HepG2 (cell line): ENCODE data around the gene TSPAN9. TPM values are rescaled to one million over a fixed set of nuclear protein-coding genes. Genes with fewer than 3 reads are reported as not detected.

Source experiments
- ATAC-seq: fragments of 200-7000 bp; cut with Tn5 transposase; 3 replicates; pipeline ENCODE4 v1.9.1; 2020; ENCODE audit warnings: mild to moderate bottlenecking, moderate library complexity
- BruUV-seq: library from RNA; stranded (reverse); fragments of 400-500 nt; replicated peaks from 2 replicates; lab custom pipeline; 2021; lab: Mats Ljungman, UMichigan
- CTCF ChIA-PET: fragments of 300-600 bp; formaldehyde crosslinking; extraction: SDS; loops from one replicate; lab custom pipeline; 2021; ENCODE audit warnings: low total read pairs, inconsistent platforms, low intra/inter-chr PET ratio; lab: Yijun Ruan, JAX
- POLR2A ChIA-PET: fragments of 350-600 bp; sonication (Branson Sonifier 250); formaldehyde crosslinking; loops from one replicate; lab custom pipeline; 2020; ENCODE audit warnings: antibody characterized with exemption, inconsistent platforms; lab: Yijun Ruan, JAX
- DNase-seq: peaks from one replicate; pipeline ENCODE4 v3.0.0-alpha.2; 2015; ENCODE audit warnings: low spot score
- FAIRE-seq: peaks from 3 replicates; lab custom pipeline; 2011; peaks lifted over from hg19 to GRCh38; lab: Jason Lieb, UNC
- H2AFZ ChIP-seq: one replicate; pipeline ENCODE4 v1.6.1; 2011; ENCODE audit warnings: low read length, inconsistent platforms
- H3K27ac ChIP-seq: fragments of 300-600 bp; 3 replicates; pipeline ENCODE4 v1.8.0; 2011; ENCODE audit warnings: mixed run types, mild to moderate bottlenecking, mixed read lengths, low read length, inconsistent platforms; ENCODE audit not compliant: insufficient read depth; ENCODE audit errors: extremely low read length
- H3K27me3 ChIP-seq, 2 experiments: fragments of 200-600 bp in 1 of 2; 2 replicates in 1 of 2; 3 replicates in 1 of 2; pipeline versions ENCODE4 v1.6.0 to v1.8.0; 2011; ENCODE audit warnings: low read length in 2 of 2, mild to moderate bottlenecking in 2 of 2, moderate library complexity in 2 of 2, inconsistent platforms in 1 of 2; ENCODE audit not compliant: insufficient read depth in 2 of 2, control insufficient read depth in 1 of 2
- H3K36me3 ChIP-seq, 2 experiments: fragments of 200-600 bp in 1 of 2; replicated peaks in 1 of 2; 2 replicates in 1 of 2; 3 replicates in 1 of 2; pipeline versions ENCODE4 v1.5.1 to v1.8.0; 2011; ENCODE audit warnings: low read length in 2 of 2, inconsistent platforms in 1 of 2; ENCODE audit not compliant: insufficient read depth in 2 of 2, control insufficient read depth in 1 of 2
- H3K4me1 ChIP-seq: 2 replicates; pipeline ENCODE4 v1.5.1; 2012; ENCODE audit warnings: low read length, inconsistent platforms; ENCODE audit not compliant: insufficient read depth
- H3K4me2 ChIP-seq: 2 replicates; pipeline ENCODE4 v1.6.0; 2011; ENCODE audit warnings: low read depth, low read length, inconsistent platforms
- H3K4me3 ChIP-seq, 3 experiments: fragments of 200-600 bp in 1 of 3; sonication (generic), shearing (Covaris generic) in 1 of 3; replicated peaks in 1 of 3; 2 replicates each; pipeline ENCODE4 v1.5.1; 2011 to 2016; ENCODE audit warnings: low read length in 3 of 3, inconsistent platforms in 2 of 3, low read depth in 2 of 3, mild to moderate bottlenecking in 2 of 3, control low read depth in 1 of 3, mixed read lengths in 1 of 3; ENCODE audit not compliant: insufficient read depth in 1 of 3
- H3K79me2 ChIP-seq: one replicate; pipeline ENCODE4 v1.6.1; 2011; ENCODE audit warnings: low read length, inconsistent platforms; ENCODE audit not compliant: insufficient read depth
- H3K9ac ChIP-seq: 2 replicates; pipeline ENCODE4 v1.6.0; 2011; ENCODE audit warnings: mild to moderate bottlenecking, low read depth, low read length, inconsistent platforms; ENCODE audit not compliant: insufficient read depth
- H3K9me3 ChIP-seq: 2 replicates; pipeline ENCODE4 v1.5.1; 2012; ENCODE audit warnings: mild to moderate bottlenecking, low read length
- H4K20me1 ChIP-seq: 2 replicates; pipeline ENCODE4 v1.6.0; 2011; ENCODE audit warnings: inconsistent platforms, mild to moderate bottlenecking, low read length, moderate library complexity; ENCODE audit not compliant: insufficient read depth
- PHF5A ChIP-seq: IDR thresholded peaks from one replicate; pipeline ENCODE4 v1.6.1; 2018; ENCODE audit warnings: low read depth, missing genetic modification reagents; ENCODE audit not compliant: unreplicated experiment
- PRDM15 ChIP-seq: sonication (generic); formaldehyde crosslinking; IDR thresholded peaks from 2 replicates; pipeline ENCODE4 v1.4.0; 2020; ENCODE audit warnings: missing genetic modification reagents
- WGBS: methylation state at CpG from one replicate; pipeline ENCODE4 v1.1.6; 2017; ENCODE audit warnings: low lambda C conversion rate; 5-methylcytosine and 5-hydroxymethylcytosine counted together
- in situ Hi-C: cut with HindIII; loops from 2 replicates; pipeline ENCODE4 v1.10.0; 2017; ENCODE audit warnings: low pct_unique_long_range_greater_than_20kb; ENCODE audit not compliant: extremely low pct_ligation_motif_present
- intact Hi-C: fragments of 100-400 bp; cut with micrococcal nuclease; formaldehyde crosslinking; loops from one replicate; pipeline ENCODE4 v1.10.0; 2022; ENCODE audit not compliant: unreplicated experiment
- polyA plus RNA-seq, 8 experiments: library from polyadenylated mRNA; depleted of rRNA in 3 of 8; stranded (reverse) in 7 of 8; unstranded in 1 of 8; fragments of >200 nt; fragmentation: Illumina TruSeq in 4 of 8; extraction: Trizol in 4 of 8; gene quantifications; 2 replicates each; pipeline versions ENCODE4 v1.2.1 to v1.2.3, GENCODE V29; 2011 to 2016; ENCODE audit warnings: low read depth in 4 of 8, missing spikeins in 1 of 8, mixed read lengths in 1 of 8; ENCODE audit not compliant: insufficient read depth in 1 of 8
- total RNA-seq, 5 experiments: library from RNA; depleted of rRNA; stranded (reverse); fragments of >200 nt; fragmentation: Illumina TruSeq; extraction: Trizol; gene quantifications; 2 replicates each; pipeline ENCODE4 v1.2.3, GENCODE V29; 2016; ENCODE audit warnings: low read depth in 1 of 5

Gene TSPAN9
- total and polyA plus RNA-seq, 2 of the 13 experiments (the other 11 are each of a cell fraction or from before 2014, with no cell fraction given), result 18.1 to 42.3 TPM

GRCh38 chr12:3186546-3187215 is 109.5 kb downstream of the TSPAN9 start:
- no peak overlapping the region for H3K4me3 ChIP-seq
- TF ChIP-seq PRDM15 (CRISPR knock-in tag) (no peak), PHF5A (CRISPR knock-in tag) (no peak)

More at GRCh38 chr12:3186546-3187215, 109.5 kb downstream of the TSPAN9 start:
- H3K9me3 ChIP-seq, result no peaks in the 10 kb centered on the region
- ATAC-seq (no peak), DNase-seq (no peak), FAIRE-seq (no peak)
- no peaks in the 10 kb centered on the region for H3K27me3 ChIP-seq
- intact Hi-C loops, result no loop called here
- BruUV-seq, result no TSS peak
- in situ Hi-C loops, result no loop called here
- H3K9ac ChIP-seq, result no peak overlapping the region
- 96% methylated on average over 5 of the region's 6 CpGs for WGBS
- ChIA-PET CTCF (no interaction called here), POLR2A (no interaction called here)
- no peaks in the 10 kb centered on the region for H3K79me2 ChIP-seq
- H3K27ac ChIP-seq, result no peak overlapping the region
- no peak overlapping the region for H2AFZ ChIP-seq
- no peaks in the 10 kb centered on the region; a peak in 1 of 5 replicates for H3K36me3 ChIP-seq
- H3K4me1 ChIP-seq, result no peaks in the 10 kb centered on the region
- H3K4me2 ChIP-seq, result no peak overlapping the region
- peaks cover 20% of the 10 kb centered on the region; the same call in 1 of the 2 replicates for H4K20me1 ChIP-seq
